ENCODE results near the gene RASGRF1.

Gene RASGRF1

GRCh38 chr15:78983146-78983918 lies 107.2 kb downstream of the RASGRF1 start:
- no peak for ATAC-seq
- peaks cover 2% of the 10 kb centered on the region for H3K4me1 Mint-ChIP-seq
- H3K4me3 Mint-ChIP-seq, result no peak overlapping the region
- H3K27me3 Mint-ChIP-seq, result peaks cover 29% of the 10 kb centered on the region
- H3K9me3 Mint-ChIP-seq, result no peaks in the 10 kb centered on the region
- DNase-seq, result no peak
- H3K27ac Mint-ChIP-seq, result no peak overlapping the region

GRCh38 chr15:78982736-78983135 lies 107.8 kb downstream of the RASGRF1 start:
- no peak for DNase-seq
- H3K27ac Mint-ChIP-seq, result no peak overlapping the region
- peaks cover 23% of the 10 kb centered on the region for H3K27me3 Mint-ChIP-seq
- H3K4me1 Mint-ChIP-seq, result peaks cover 4% of the 10 kb centered on the region
- no peak for ATAC-seq
- H3K4me3 Mint-ChIP-seq, result no peak overlapping the region
- H3K9me3 Mint-ChIP-seq, result no peaks in the 10 kb centered on the region

- H3K27me3 Mint-ChIP-seq, result peaks cover 19% of the 10 kb centered on the region
- no peak for ATAC-seq
- no peaks in the 10 kb centered on the region for H3K9me3 Mint-ChIP-seq
- H3K27ac Mint-ChIP-seq, result no peak overlapping the region
- no peak for DNase-seq
- H3K4me3 Mint-ChIP-seq, result no peak overlapping the region
- peaks cover 14% of the 10 kb centered on the region for H3K4me1 Mint-ChIP-seq
Observed at GRCh38 chr15:78981532-78982313, 108.9 kb downstream of the RASGRF1 start.

- Mint-ChIP-seq H3K4me1 (peaks cover 17% of the 10 kb centered on the region), H3K27me3 (peaks cover 24% of the 10 kb centered on the region), H3K27ac (no peak overlapping the region), H3K4me3 (no peak overlapping the region), H3K9me3 (no peaks in the 10 kb centered on the region)
- ATAC-seq (peak; percentile 67), DNase-seq (peak in 1 of 2 donors; percentile 32)
Observed at GRCh38 chr15:78979456-78980320, 110.9 kb downstream of the RASGRF1 start.

GRCh38 chr15:78978601-78979179 lies 111.9 kb downstream of the RASGRF1 start:
- Mint-ChIP-seq H3K27ac (peak overlapping the region in 1 of 2 donors; percentile 41), H3K4me3 (no peak overlapping the region)

GRCh38 chr15:78977591-78978347 lies 112.8 kb downstream of the RASGRF1 start:
- DNase-seq (no peak), ATAC-seq (no peak)
- H3K4me3 Mint-ChIP-seq, result peak overlapping the region in 1 of 2 donors; percentile 17
- H3K27me3 Mint-ChIP-seq, result peaks cover 16% of the 10 kb centered on the region
- H3K9me3 Mint-ChIP-seq, result no peaks in the 10 kb centered on the region
- peaks cover 28% of the 10 kb centered on the region for H3K4me1 Mint-ChIP-seq
- H3K27ac Mint-ChIP-seq, result peak overlapping the region in 1 of 2 donors; percentile 59

More at GRCh38 chr15:78978601-78979179, 111.9 kb downstream of the RASGRF1 start:
- DNase-seq (no peak), ATAC-seq (no peak)
- Mint-ChIP-seq H3K4me1 (peaks cover 25% of the 10 kb centered on the region), H3K9me3 (no peaks in the 10 kb centered on the region), H3K27me3 (peaks cover 19% of the 10 kb centered on the region)

- Mint-ChIP-seq H3K27ac (peak overlapping the region in 1 of 2 donors; percentile 79), H3K27me3 (peaks cover 16% of the 10 kb centered on the region), H3K9me3 (no peaks in the 10 kb centered on the region), H3K4me1 (peaks cover 28% of the 10 kb centered on the region), H3K4me3 (no peak overlapping the region)
- DNase-seq, result no peak
- ATAC-seq, result peak; percentile 46
Observed at GRCh38 chr15:78977091-78977571, 113.4 kb downstream of the RASGRF1 start.

GRCh38 chr15:78976691-78977090 lies 113.9 kb downstream of the RASGRF1 start:
- ATAC-seq (no peak), DNase-seq (no peak)
- H3K27me3 Mint-ChIP-seq, result peaks cover 16% of the 10 kb centered on the region
- no peak overlapping the region for H3K4me3 Mint-ChIP-seq
- H3K4me1 Mint-ChIP-seq, result peaks cover 28% of the 10 kb centered on the region
- peak overlapping the region in 1 of 2 donors; percentile 79 for H3K27ac Mint-ChIP-seq
- H3K9me3 Mint-ChIP-seq, result no peaks in the 10 kb centered on the region

- Mint-ChIP-seq H3K4me3 (no peak overlapping the region), H3K4me1 (peaks cover 28% of the 10 kb centered on the region), H3K27me3 (peaks cover 15% of the 10 kb centered on the region), H3K27ac (no peak overlapping the region), H3K9me3 (no peaks in the 10 kb centered on the region)
- DNase-seq (no peak), ATAC-seq (no peak)
Observed at GRCh38 chr15:78974272-78974918, 116.2 kb downstream of the RASGRF1 start.

GRCh38 chr15:78969687-78970349 lies 120.8 kb downstream of the RASGRF1 start:
- Mint-ChIP-seq H3K27ac (no peak overlapping the region), H3K27me3 (no peaks in the 10 kb centered on the region), H3K4me3 (no peak overlapping the region), H3K4me1 (peaks cover 12% of the 10 kb centered on the region), H3K9me3 (no peaks in the 10 kb centered on the region)
- DNase-seq, result no peak
- no peak for ATAC-seq

GRCh38 chr15:78968539-78969271 lies 121.9 kb downstream of the RASGRF1 start:
- Mint-ChIP-seq H3K4me1 (peaks cover 4% of the 10 kb centered on the region), H3K4me3 (no peak overlapping the region), H3K27me3 (no peaks in the 10 kb centered on the region), H3K27ac (no peak overlapping the region), H3K9me3 (no peaks in the 10 kb centered on the region)
- ATAC-seq (no peak), DNase-seq (no peak)

- H3K4me1 Mint-ChIP-seq, result no peaks in the 10 kb centered on the region
- ATAC-seq, result no peak
- H3K4me3 Mint-ChIP-seq, result no peak overlapping the region
- no peaks in the 10 kb centered on the region for H3K9me3 Mint-ChIP-seq
- no peak overlapping the region for H3K27ac Mint-ChIP-seq
- no peak for DNase-seq
- no peaks in the 10 kb centered on the region for H3K27me3 Mint-ChIP-seq
Observed at GRCh38 chr15:78968114-78968513, 122.5 kb downstream of the RASGRF1 start.

- Mint-ChIP-seq H3K4me3 (no peak overlapping the region), H3K27me3 (peaks cover 8% of the 10 kb centered on the region), H3K27ac (peak overlapping the region in 1 of 2 donors; percentile 27), H3K4me1 (no peaks in the 10 kb centered on the region), H3K9me3 (no peaks in the 10 kb centered on the region)
- no peak for DNase-seq
- no peak for ATAC-seq
Observed at GRCh38 chr15:78960308-78960707, 130.3 kb downstream of the RASGRF1 start.

Data from stimulated activated naive CD8-positive, alpha-beta T cell treated with anti-CD3 and anti-CD28 coated beads, Interleukin-15, amount 100 ng/mL, for 72 hours (primary cell).